HL-60 (cell line): ENCODE data around the gene MYO9B.

Source experiments
- CTCF ChIP-seq: IDR thresholded peaks from one replicate; pipeline ENCODE4 v1.5.1; 2011; ENCODE audit warnings: low read length, control low read depth, inconsistent platforms; ENCODE audit not compliant: insufficient read depth
- GABPA ChIP-seq: IDR thresholded peaks from 2 replicates; pipeline ENCODE4 v1.6.1; 2012; ENCODE audit warnings: low read depth
- POLR2AphosphoS5 ChIP-seq: IDR thresholded peaks from 2 replicates; pipeline ENCODE4 v1.6.1; 2012; ENCODE audit warnings: low read depth
- REST ChIP-seq: IDR thresholded peaks from 2 replicates; pipeline ENCODE4 v1.6.1; 2012; ENCODE audit warnings: low read depth; ENCODE audit not compliant: insufficient replicate concordance

- TF ChIP-seq CTCF (no peak), POLR2AphosphoS5 (no peak), REST (no peak), GABPA (no peak)
Measured at GRCh38 chr19:17074634-17075034, 943 bp upstream of the MYO9B start.
